Caco-2 (cell line): Measurements from ENCODE around the gene UGCG. TPM values are rescaled to one million over a fixed set of nuclear protein-coding genes. Genes with fewer than 3 reads are reported as not detected.
"Not testable (repeated sequence)": the region's sequence is repeated elsewhere in the genome, so short reads cannot be mapped to it uniquely, and the experiment has no call there.

Experiments used
- BruUV-seq: library from RNA; stranded (reverse); fragments of 400-500 nt; replicated peaks from 2 replicates; lab custom pipeline; 2021; lab: Mats Ljungman, UMichigan
- CTCF ChIA-PET: fragments of 300-600 bp; sonication (Branson Sonifier 250); formaldehyde crosslinking; loops from one replicate; lab custom pipeline; 2022; ENCODE audit warnings: antibody characterized with exemption; lab: Charles Lee
- POLR2A ChIA-PET: fragments of 300-600 bp; sonication (Branson Sonifier 250); formaldehyde crosslinking; loops from one replicate; lab custom pipeline; 2022; ENCODE audit warnings: antibody characterized with exemption; lab: Charles Lee
- DNase-seq, 2 experiments: peaks; one replicate each; pipeline versions ENCODE4 v3.0.0 to v3.0.0-alpha.2; 2020 to 2022
- H3K27me3 ChIP-seq: replicated peaks from 2 replicates; pipeline ENCODE4 v1.6.0; 2011; ENCODE audit warnings: low read length; ENCODE audit not compliant: control insufficient read depth, insufficient read depth
- H3K36me3 ChIP-seq: 2 replicates; pipeline ENCODE4 v1.5.1; 2011; ENCODE audit warnings: low read length; ENCODE audit not compliant: control insufficient read depth, insufficient read depth
- H3K4me1 ChIP-seq: fragments of 250-450 bp; sonication (Bioruptor Pico); 2 replicates; pipeline ENCODE4 v1.5.1; 2020; ENCODE audit warnings: mild to moderate bottlenecking
- H3K4me3 ChIP-seq: 2 replicates; pipeline ENCODE4 v1.5.1; 2011; ENCODE audit warnings: low read depth, mild to moderate bottlenecking, control low read depth, low read length
- H3K9me3 ChIP-seq: fragments of 250-450 bp; sonication (Bioruptor Pico); 2 replicates; pipeline ENCODE4 v1.5.1; 2020; ENCODE audit warnings: mild to moderate bottlenecking, moderate library complexity
- H3K27ac Mint-ChIP-seq: one replicate; pipeline ENCODE4 v1.8.0; 2022; ENCODE audit warnings: mixed read lengths; ENCODE audit not compliant: unreplicated experiment
- H3K27me3 Mint-ChIP-seq: one replicate; pipeline ENCODE4 v1.8.0; 2022; ENCODE audit warnings: mixed read lengths; ENCODE audit not compliant: insufficient read depth, unreplicated experiment
- H3K36me3 Mint-ChIP-seq: one replicate; pipeline ENCODE4 v1.8.0; 2022; ENCODE audit warnings: mild to moderate bottlenecking, mixed read lengths; ENCODE audit not compliant: insufficient read depth, unreplicated experiment
- H3K4me1 Mint-ChIP-seq: one replicate; pipeline ENCODE4 v1.8.0; 2022; ENCODE audit warnings: low read depth, mixed read lengths; ENCODE audit not compliant: unreplicated experiment
- H3K4me3 Mint-ChIP-seq: one replicate; pipeline ENCODE4 v1.8.0; 2022; ENCODE audit warnings: mild to moderate bottlenecking, moderate library complexity, mixed read lengths; ENCODE audit not compliant: unreplicated experiment
- H3K9me3 Mint-ChIP-seq: one replicate; pipeline ENCODE4 v1.8.0; 2022; ENCODE audit warnings: mixed read lengths; ENCODE audit not compliant: unreplicated experiment
- intact Hi-C: fragments of 100-400 bp; cut with micrococcal nuclease; formaldehyde crosslinking; loops from one replicate; pipeline ENCODE4 v1.10.0; 2022; ENCODE audit not compliant: unreplicated experiment
- total RNA-seq: library from RNA; stranded (reverse); gene quantifications from 2 replicates; pipeline ENCODE4 v1.2.3, GENCODE V29; 2022
- TF ChIP-seq, protein P1 (sequence below), 2 experiments: fragments of 200-600 bp in 1 of 2; IDR thresholded peaks; 1 replicate in 1 of 2; 2 replicates in 1 of 2; pipeline versions ENCODE4 v1.5.1 to v1.8.0; 2011 to 2022; ENCODE audit warnings: antibody characterized with exemption in 1 of 2, control low read depth in 1 of 2, inconsistent platforms in 1 of 2, low read depth in 1 of 2, low read length in 1 of 2, mild to moderate bottlenecking in 1 of 2, moderate library complexity in 1 of 2; ENCODE audit not compliant: insufficient read depth in 1 of 2, severe bottlenecking in 1 of 2, unreplicated experiment in 1 of 2

Gene UGCG
- total RNA-seq, 1 experiment from 2014 or later, result 26.7 TPM

DNA sequence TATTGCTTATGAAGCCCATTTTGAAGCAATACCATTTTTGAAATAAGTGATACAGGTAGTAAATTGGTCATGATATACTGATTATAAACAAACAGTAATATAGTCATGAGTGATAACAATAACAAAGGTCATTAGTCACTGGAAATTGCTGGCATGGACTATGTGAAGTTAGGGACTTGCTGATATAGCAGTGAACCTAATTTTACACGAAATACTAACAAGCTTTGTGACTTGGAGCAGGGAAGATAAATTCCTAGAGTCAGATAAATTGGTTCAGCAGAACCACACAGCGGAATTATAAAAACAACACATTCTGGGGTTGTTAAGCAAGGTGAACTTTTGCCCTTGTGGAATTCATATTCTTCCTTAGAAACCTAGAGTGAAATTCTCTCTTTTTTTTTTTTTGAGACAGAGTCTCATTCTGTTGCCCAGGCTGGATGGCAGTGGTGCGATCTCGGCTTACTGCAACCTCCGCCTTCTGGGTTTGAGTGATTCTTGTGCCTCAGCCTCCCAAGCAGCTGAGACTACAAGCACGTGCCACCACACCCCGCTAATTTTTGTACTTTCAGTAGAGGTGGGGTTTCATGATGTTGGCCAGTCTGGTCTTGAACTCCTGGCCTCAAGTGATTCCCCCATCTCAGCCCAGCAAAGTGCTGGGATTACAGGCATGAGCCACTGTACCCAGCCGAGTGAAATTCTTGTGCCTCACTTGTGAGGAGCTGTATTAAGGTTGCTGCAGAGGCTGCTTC lies 6.0 kb downstream of the UGCG start:
- Histone ChIP-seq H3K9me3 (no peaks in the 10 kb centered on the region), H3K36me3 (no peaks in the 10 kb centered on the region), H3K4me3 (no peak overlapping the region), H3K27me3 (no peaks in the 10 kb centered on the region), H3K4me1 (peaks cover 50% of the 10 kb centered on the region)
- Mint-ChIP-seq H3K36me3 (no peaks in the 10 kb centered on the region), H3K4me1 (peaks cover 16% of the 10 kb centered on the region), H3K9me3 (no peaks in the 10 kb centered on the region), H3K4me3 (no peak overlapping the region), H3K27me3 (no peaks in the 10 kb centered on the region), H3K27ac (no peak overlapping the region)
- TF ChIP-seq, protein P1, sequence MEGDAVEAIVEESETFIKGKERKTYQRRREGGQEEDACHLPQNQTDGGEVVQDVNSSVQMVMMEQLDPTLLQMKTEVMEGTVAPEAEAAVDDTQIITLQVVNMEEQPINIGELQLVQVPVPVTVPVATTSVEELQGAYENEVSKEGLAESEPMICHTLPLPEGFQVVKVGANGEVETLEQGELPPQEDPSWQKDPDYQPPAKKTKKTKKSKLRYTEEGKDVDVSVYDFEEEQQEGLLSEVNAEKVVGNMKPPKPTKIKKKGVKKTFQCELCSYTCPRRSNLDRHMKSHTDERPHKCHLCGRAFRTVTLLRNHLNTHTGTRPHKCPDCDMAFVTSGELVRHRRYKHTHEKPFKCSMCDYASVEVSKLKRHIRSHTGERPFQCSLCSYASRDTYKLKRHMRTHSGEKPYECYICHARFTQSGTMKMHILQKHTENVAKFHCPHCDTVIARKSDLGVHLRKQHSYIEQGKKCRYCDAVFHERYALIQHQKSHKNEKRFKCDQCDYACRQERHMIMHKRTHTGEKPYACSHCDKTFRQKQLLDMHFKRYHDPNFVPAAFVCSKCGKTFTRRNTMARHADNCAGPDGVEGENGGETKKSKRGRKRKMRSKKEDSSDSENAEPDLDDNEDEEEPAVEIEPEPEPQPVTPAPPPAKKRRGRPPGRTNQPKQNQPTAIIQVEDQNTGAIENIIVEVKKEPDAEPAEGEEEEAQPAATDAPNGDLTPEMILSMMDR (IDR thresholded peaks at IDR 0.05; ENCODE audit: insufficient read depth in 1 of 2, low read depth in 1 of 2, low read length in 1 of 2, severe bottlenecking in 1 of 2, unreplicated experiment in 1 of 2), result no peak
- DNase-seq, result no peak
- POLR2A ChIA-PET, result no interaction called here
- BruUV-seq, result no TSS peak
- CTCF ChIA-PET, result no interaction called here
- intact Hi-C loops, result no loop called here

GRCh38 chr9:111903535-111903934 lies 6.9 kb downstream of the UGCG start:
- peaks cover 51% of the 10 kb centered on the region for H3K4me1 ChIP-seq
- H3K4me3 Mint-ChIP-seq, DNase-seq: not testable (repeated sequence)

GRCh38 chr9:111904026-111904425 lies 7.4 kb downstream of the UGCG start:
- Histone ChIP-seq H3K36me3 (no peaks in the 10 kb centered on the region), H3K27me3 (no peaks in the 10 kb centered on the region), H3K4me3 (no peak overlapping the region), H3K9me3 (no peaks in the 10 kb centered on the region), H3K4me1 (peaks cover 51% of the 10 kb centered on the region)
- Mint-ChIP-seq H3K27ac (peak overlapping the region; percentile 54), H3K27me3 (no peaks in the 10 kb centered on the region), H3K9me3 (no peaks in the 10 kb centered on the region), H3K4me3 (no peak overlapping the region), H3K4me1 (peaks cover 16% of the 10 kb centered on the region), H3K36me3 (no peaks in the 10 kb centered on the region)
- intact Hi-C loops, result no loop called here
- TF ChIP-seq, protein P1 (IDR thresholded peaks at IDR 0.05; ENCODE audit: insufficient read depth in 1 of 2, low read depth in 1 of 2, low read length in 1 of 2, severe bottlenecking in 1 of 2, unreplicated experiment in 1 of 2), result no peak
- no TSS peak for BruUV-seq
- POLR2A ChIA-PET, result no interaction called here
- CTCF ChIA-PET, result no interaction called here
- DNase-seq, result no peak

More at GRCh38 chr9:111903535-111903934, 6.9 kb downstream of the UGCG start:
- H3K4me3 ChIP-seq, H3K27me3 ChIP-seq, H3K36me3 Mint-ChIP-seq, BruUV-seq, POLR2A ChIA-PET, H3K27ac Mint-ChIP-seq, H3K9me3 Mint-ChIP-seq, CTCF ChIA-PET, H3K36me3 ChIP-seq, H3K27me3 Mint-ChIP-seq, intact Hi-C loops, H3K9me3 ChIP-seq: not testable (repeated sequence)
- H3K4me1 Mint-ChIP-seq, result peaks cover 16% of the 10 kb centered on the region
